HCT116 (cell line): ENCODE data around the gene UQCR11. TPM values are rescaled to one million over a fixed set of nuclear protein-coding genes. Genes with fewer than 3 reads are reported as not detected.

Source experiments
- ATAC-seq: fragments of 200-7000 bp; cut with Tn5 transposase; 2 replicates; pipeline ENCODE4 v1.9.1; 2020; ENCODE audit warnings: mild to moderate bottlenecking, moderate library complexity
- BruUV-seq: library from RNA; stranded (reverse); fragments of 400-500 nt; replicated peaks from 2 replicates; lab custom pipeline; 2021; lab: Mats Ljungman, UMichigan
- CTCF ChIA-PET: fragments of 300-600 bp; sonication (Branson Sonifier 250); formaldehyde crosslinking; loops from one replicate; lab custom pipeline; 2021; ENCODE audit warnings: antibody characterized with exemption; lab: Charles Lee
- POLR2A ChIA-PET: fragments of 300-600, 350-600 bp; sonication (Branson Sonifier 250); formaldehyde crosslinking; loops from one replicate; lab custom pipeline; 2021; ENCODE audit warnings: antibody characterized with exemption; lab: Charles Lee
- RAD21 ChIA-PET, 2 experiments: fragments of 300-600 bp; sonication (Branson Sonifier 250); formaldehyde crosslinking; loops; one replicate each; lab custom pipeline; 2023; ENCODE audit warnings: low total read pairs in 2 of 2; ENCODE audit not compliant: uncharacterized antibody in 2 of 2, unreplicated experiment in 2 of 2, low non-redundant PET in 1 of 2; lab: Charles Lee
- DNase-seq: peaks from one replicate; pipeline ENCODE4 v3.0.0-alpha.2; 2010; ENCODE audit warnings: low read depth, low spot score
- H2AFZ ChIP-seq: fragments of 200-600 bp; shearing (Covaris generic), sonication (generic); 2 replicates; pipeline ENCODE4 v1.6.1; 2017; ENCODE audit warnings: low read depth, mixed run types, mixed read lengths, antibody characterized with exemption, low read length; ENCODE audit not compliant: poor library complexity, severe bottlenecking
- H3K27ac ChIP-seq: 2 replicates; pipeline ENCODE4 v1.5.1; 2012; ENCODE audit warnings: low read depth, low read length
- H3K27me3 ChIP-seq: fragments of 200-600 bp; sonication (generic); 2 replicates; pipeline ENCODE4 v1.6.1; 2016; ENCODE audit warnings: mixed run types, low read length, mixed read lengths; ENCODE audit not compliant: insufficient read depth
- H3K36me3 ChIP-seq, 2 experiments: fragments of 200-500 bp in 1 of 2; fragments of 200-600 bp in 1 of 2; sonication (Bioruptor generic) in 1 of 2; sonication (generic) in 1 of 2; 2 replicates each; pipeline versions ENCODE4 v1.5.1 to v1.6.1; 2014 to 2016; ENCODE audit warnings: low read length in 2 of 2, inconsistent platforms in 1 of 2, mixed read lengths in 1 of 2, mixed run types in 1 of 2; ENCODE audit not compliant: insufficient read depth in 2 of 2, control insufficient read depth in 1 of 2
- H3K4me1 ChIP-seq, 2 experiments: fragments of 200-600 bp in 1 of 2; sonication (generic) in 1 of 2; 2 replicates each; pipeline versions ENCODE4 v1.5.1 to v1.6.1; 2012 to 2017; ENCODE audit warnings: low read length in 2 of 2, inconsistent platforms in 1 of 2, mild to moderate bottlenecking in 1 of 2, mixed read lengths in 1 of 2, mixed run types in 1 of 2, moderate library complexity in 1 of 2; ENCODE audit not compliant: insufficient read depth in 2 of 2, control insufficient read depth in 1 of 2
- H3K4me2 ChIP-seq: fragments of 200-600 bp; sonication (generic); 2 replicates; pipeline ENCODE4 v1.6.1; 2017; ENCODE audit warnings: mixed run types, low read length, mixed read lengths
- H3K4me3 ChIP-seq, 2 experiments: fragments of 200-600 bp in 1 of 2; sonication (generic) in 1 of 2; replicated peaks in 1 of 2; 2 replicates each; pipeline ENCODE4 v1.5.1; 2011 to 2016; ENCODE audit warnings: low read length in 2 of 2, control low read depth in 1 of 2, low read depth in 1 of 2, mild to moderate bottlenecking in 1 of 2, mixed read lengths in 1 of 2, mixed run types in 1 of 2
- H3K79me2 ChIP-seq: fragments of 200-600 bp; sonication (generic); 2 replicates; pipeline ENCODE4 v1.6.1; 2017; ENCODE audit warnings: mild to moderate bottlenecking, mixed run types, low read length, moderate library complexity, mixed read lengths; ENCODE audit not compliant: insufficient read depth
- H3K9ac ChIP-seq: fragments of 200-600 bp; sonication (generic); 2 replicates; pipeline ENCODE4 v1.6.1; 2016; ENCODE audit warnings: low read length, mixed read lengths
- H3K9me2 ChIP-seq: fragments of 200-600 bp; sonication (generic), shearing (Covaris generic); 2 replicates; pipeline ENCODE4 v1.6.1; 2017; ENCODE audit warnings: mixed run types, mild to moderate bottlenecking, moderate library complexity; ENCODE audit not compliant: insufficient read depth
- H3K9me3 ChIP-seq, 2 experiments: fragments of 200-500 bp in 1 of 2; fragments of 200-600 bp in 1 of 2; sonication (Bioruptor generic) in 1 of 2; sonication (generic) in 1 of 2; 2 replicates each; pipeline ENCODE4 v1.6.1; 2014 to 2017; ENCODE audit warnings: low read length in 2 of 2, mixed read lengths in 2 of 2, inconsistent platforms in 1 of 2, low read depth in 1 of 2, mild to moderate bottlenecking in 1 of 2, mixed run types in 1 of 2, moderate library complexity in 1 of 2; ENCODE audit not compliant: control insufficient read depth in 1 of 2, insufficient read depth in 1 of 2
- H4K20me1 ChIP-seq: fragments of 200-600 bp; sonication (generic), shearing (Covaris generic); 2 replicates; pipeline ENCODE4 v1.6.1; 2017; ENCODE audit warnings: mixed run types, mild to moderate bottlenecking, moderate library complexity; ENCODE audit not compliant: insufficient read depth
- EGR1 ChIP-seq: IDR thresholded peaks from 2 replicates; pipeline ENCODE4 v1.6.1; 2012; ENCODE audit warnings: low read depth
- FOSL1 ChIP-seq: IDR thresholded peaks from 2 replicates; pipeline ENCODE4 v1.6.1; 2012; ENCODE audit warnings: low read depth
- JUND ChIP-seq: IDR thresholded peaks from 2 replicates; pipeline ENCODE4 v1.6.1; 2012
- SP1 ChIP-seq: IDR thresholded peaks from 2 replicates; pipeline ENCODE4 v1.6.1; 2012; ENCODE audit warnings: low read depth
- SRF ChIP-seq: IDR thresholded peaks from 2 replicates; pipeline ENCODE4 v1.6.1; 2012; ENCODE audit warnings: low read depth
- TCF7L2 ChIP-seq: IDR thresholded peaks from 2 replicates; pipeline ENCODE4 v1.7.0; 2011; ENCODE audit warnings: borderline replicate concordance, inconsistent platforms; ENCODE audit not compliant: insufficient read depth, insufficient read length; ENCODE audit errors: extremely low read depth
- YY1 ChIP-seq: IDR thresholded peaks from 2 replicates; pipeline ENCODE4 v1.6.1; 2011; ENCODE audit warnings: low read length, low read depth, moderate library complexity, mild to moderate bottlenecking; ENCODE audit not compliant: insufficient replicate concordance; ENCODE audit errors: extremely low read depth
- ZNF274 ChIP-seq: fragments of 200-500 bp; sonication (Bioruptor generic); IDR thresholded peaks from 2 replicates; pipeline ENCODE4 v1.6.1; 2014; ENCODE audit warnings: mild to moderate bottlenecking, low read depth, low read length, inconsistent platforms
- intact Hi-C: fragments of 100-400 bp; cut with micrococcal nuclease; formaldehyde crosslinking; loops from 2 replicates; pipeline ENCODE4 v1.10.0; 2022
- total RNA-seq: library from RNA; stranded (reverse); gene quantifications from one replicate; pipeline ENCODE4 v1.2.1, GENCODE V29; 2021; ENCODE audit not compliant: unreplicated experiment
- TF ChIP-seq, protein P1 (sequence below), 3 experiments: fragments of 200-600 bp in 1 of 3; sonication (generic) in 1 of 3; IDR thresholded peaks in 2 of 3; conservative IDR thresholded peaks in 1 of 3; 2 replicates each; pipeline ENCODE4 v1.5.1; 2012 to 2017; ENCODE audit warnings: low read depth in 2 of 3, low read length in 2 of 3, antibody characterized with exemption in 1 of 3, borderline replicate concordance in 1 of 3, control low read depth in 1 of 3, mild to moderate bottlenecking in 1 of 3, mixed read lengths in 1 of 3, mixed run types in 1 of 3, moderate library complexity in 1 of 3; ENCODE audit not compliant: insufficient read depth in 1 of 3
- TF ChIP-seq, protein P2 (sequence below): IDR thresholded peaks from 2 replicates; pipeline ENCODE4 v1.6.1; 2011; ENCODE audit warnings: mild to moderate bottlenecking, low read length, moderate library complexity; ENCODE audit not compliant: insufficient replicate concordance; ENCODE audit errors: extremely low read depth
- TF ChIP-seq, protein P3 (sequence below): IDR thresholded peaks from 2 replicates; pipeline ENCODE4 v1.6.1; 2012
- TF ChIP-seq, protein P4 (sequence below): IDR thresholded peaks from 2 replicates; pipeline ENCODE4 v1.6.1; 2012

The UQCR11 gene
- total RNA-seq, 1 experiment from 2014 or later = 303 TPM

DNA sequence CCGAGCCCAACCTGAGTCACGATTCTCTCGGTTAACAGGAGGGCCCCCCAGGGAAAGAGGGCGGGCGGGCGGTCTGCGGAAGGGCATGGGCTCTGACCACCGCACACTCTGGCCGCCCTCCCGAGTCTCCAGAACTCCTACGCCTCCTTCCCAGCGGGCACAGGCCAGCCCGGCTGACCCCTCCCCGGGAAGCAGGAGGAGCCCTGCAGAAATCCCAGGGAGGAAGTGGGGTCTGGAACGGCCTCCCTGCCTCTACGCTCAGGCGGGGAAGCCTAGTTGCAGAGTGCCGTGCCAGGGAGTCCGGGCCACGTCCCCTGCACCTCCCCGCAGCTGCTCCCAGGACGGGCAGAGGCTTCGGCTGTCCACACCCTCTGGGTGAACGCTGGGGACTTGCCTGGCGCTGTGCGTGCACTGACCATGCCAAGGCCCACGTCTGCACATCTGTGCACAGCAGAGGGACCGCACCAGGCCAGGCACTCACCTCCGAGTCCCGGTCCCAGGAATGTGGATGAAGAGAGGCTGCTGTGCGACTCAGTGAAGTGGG is 26.4 kb upstream of the UQCR11 start:
- Histone ChIP-seq H3K27ac (no peak overlapping the region), H3K4me2 (no peak overlapping the region), H3K4me3 (no peak overlapping the region), H3K9me2 (no peaks in the 10 kb centered on the region), H3K9ac (no peak overlapping the region), H3K79me2 (peaks cover 36% of the 10 kb centered on the region)
- CTCF ChIA-PET = no interaction called here
- no peak for DNase-seq
- POLR2A ChIA-PET = no interaction called here
- TF ChIP-seq SRF (no peak), YY1 (no peak), SP1 (no peak), JUND (no peak), EGR1 (no peak), TCF7L2 (no peak), FOSL1 (no peak), ZNF274 (no peak)
- TF ChIP-seq, protein P1, sequence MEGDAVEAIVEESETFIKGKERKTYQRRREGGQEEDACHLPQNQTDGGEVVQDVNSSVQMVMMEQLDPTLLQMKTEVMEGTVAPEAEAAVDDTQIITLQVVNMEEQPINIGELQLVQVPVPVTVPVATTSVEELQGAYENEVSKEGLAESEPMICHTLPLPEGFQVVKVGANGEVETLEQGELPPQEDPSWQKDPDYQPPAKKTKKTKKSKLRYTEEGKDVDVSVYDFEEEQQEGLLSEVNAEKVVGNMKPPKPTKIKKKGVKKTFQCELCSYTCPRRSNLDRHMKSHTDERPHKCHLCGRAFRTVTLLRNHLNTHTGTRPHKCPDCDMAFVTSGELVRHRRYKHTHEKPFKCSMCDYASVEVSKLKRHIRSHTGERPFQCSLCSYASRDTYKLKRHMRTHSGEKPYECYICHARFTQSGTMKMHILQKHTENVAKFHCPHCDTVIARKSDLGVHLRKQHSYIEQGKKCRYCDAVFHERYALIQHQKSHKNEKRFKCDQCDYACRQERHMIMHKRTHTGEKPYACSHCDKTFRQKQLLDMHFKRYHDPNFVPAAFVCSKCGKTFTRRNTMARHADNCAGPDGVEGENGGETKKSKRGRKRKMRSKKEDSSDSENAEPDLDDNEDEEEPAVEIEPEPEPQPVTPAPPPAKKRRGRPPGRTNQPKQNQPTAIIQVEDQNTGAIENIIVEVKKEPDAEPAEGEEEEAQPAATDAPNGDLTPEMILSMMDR (IDR thresholded peaks at IDR 0.05 in 2 of 3, conservative IDR thresholded peaks at IDR 0.05 in 1 of 3; ENCODE audit: borderline replicate concordance in 1 of 3, insufficient read depth in 1 of 3, low read depth in 2 of 3, low read length in 2 of 3) = no peak
- TF ChIP-seq, protein P2, sequence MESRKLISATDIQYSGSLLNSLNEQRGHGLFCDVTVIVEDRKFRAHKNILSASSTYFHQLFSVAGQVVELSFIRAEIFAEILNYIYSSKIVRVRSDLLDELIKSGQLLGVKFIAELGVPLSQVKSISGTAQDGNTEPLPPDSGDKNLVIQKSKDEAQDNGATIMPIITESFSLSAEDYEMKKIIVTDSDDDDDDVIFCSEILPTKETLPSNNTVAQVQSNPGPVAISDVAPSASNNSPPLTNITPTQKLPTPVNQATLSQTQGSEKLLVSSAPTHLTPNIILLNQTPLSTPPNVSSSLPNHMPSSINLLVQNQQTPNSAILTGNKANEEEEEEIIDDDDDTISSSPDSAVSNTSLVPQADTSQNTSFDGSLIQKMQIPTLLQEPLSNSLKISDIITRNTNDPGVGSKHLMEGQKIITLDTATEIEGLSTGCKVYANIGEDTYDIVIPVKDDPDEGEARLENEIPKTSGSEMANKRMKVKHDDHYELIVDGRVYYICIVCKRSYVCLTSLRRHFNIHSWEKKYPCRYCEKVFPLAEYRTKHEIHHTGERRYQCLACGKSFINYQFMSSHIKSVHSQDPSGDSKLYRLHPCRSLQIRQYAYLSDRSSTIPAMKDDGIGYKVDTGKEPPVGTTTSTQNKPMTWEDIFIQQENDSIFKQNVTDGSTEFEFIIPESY = no peak
- TF ChIP-seq, protein P3, sequence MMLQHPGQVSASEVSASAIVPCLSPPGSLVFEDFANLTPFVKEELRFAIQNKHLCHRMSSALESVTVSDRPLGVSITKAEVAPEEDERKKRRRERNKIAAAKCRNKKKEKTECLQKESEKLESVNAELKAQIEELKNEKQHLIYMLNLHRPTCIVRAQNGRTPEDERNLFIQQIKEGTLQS = no peak
- TF ChIP-seq, protein P4, sequence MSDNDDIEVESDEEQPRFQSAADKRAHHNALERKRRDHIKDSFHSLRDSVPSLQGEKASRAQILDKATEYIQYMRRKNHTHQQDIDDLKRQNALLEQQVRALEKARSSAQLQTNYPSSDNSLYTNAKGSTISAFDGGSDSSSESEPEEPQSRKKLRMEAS = no peak
- TF ChIP-seq, all 23 proteins: peak for 0
- Histone ChIP-seq H3K9me3 (no peaks in the 10 kb centered on the region), H3K36me3 (peaks cover 10 to 32% of the 10 kb centered on the region in 2 experiments; a peak in 3 of 4 replicates), H4K20me1 (no peaks in the 10 kb centered on the region), H3K4me1 (peaks cover 0 to 9% of the 10 kb centered on the region in 2 experiments; a peak in 2 of 4 replicates), H2AFZ (no peak overlapping the region), H3K27me3 (no peaks in the 10 kb centered on the region)
- ATAC-seq = no peak
- BruUV-seq = no TSS peak
- RAD21 ChIA-PET = no interaction called here
- intact Hi-C loops = no loop called here
